HG03280 (cell line): ENCODE data around the gene TAF8.
A peak's percentile ranks its signal among the peaks of the same experiment; 100 is the strongest.

Experiments used
- ATAC-seq: cut with Tn5 transposase; IDR thresholded peaks from one replicate; pipeline ENCODE4 v1.9.1; 2021; ENCODE audit warnings: mild to moderate bottlenecking, moderate library complexity; ENCODE audit not compliant: unreplicated experiment

The TAF8 gene

DNA sequence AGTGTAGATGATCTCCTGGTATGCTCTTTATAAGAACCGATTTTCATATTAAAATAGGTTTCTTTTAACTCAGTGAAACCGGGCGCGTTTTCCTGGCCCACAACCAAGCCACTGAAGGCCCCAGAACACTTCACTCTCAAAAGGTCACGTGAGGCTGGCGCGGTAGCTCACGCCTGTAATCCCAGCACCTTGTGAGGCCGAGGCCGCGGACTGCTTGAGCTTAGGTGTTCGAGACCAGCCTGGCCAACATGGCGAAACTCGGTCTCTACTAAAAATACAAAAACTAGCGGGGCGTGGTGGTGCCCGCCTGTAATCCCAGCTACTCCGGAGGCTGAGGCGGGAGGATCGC, 402 bp upstream of the TAF8 start:
- ATAC-seq: peak; percentile 5

GRCh38 chr6:42051268-42051653, 937 bp downstream of the TAF8 start:
- no peak for ATAC-seq

DNA sequence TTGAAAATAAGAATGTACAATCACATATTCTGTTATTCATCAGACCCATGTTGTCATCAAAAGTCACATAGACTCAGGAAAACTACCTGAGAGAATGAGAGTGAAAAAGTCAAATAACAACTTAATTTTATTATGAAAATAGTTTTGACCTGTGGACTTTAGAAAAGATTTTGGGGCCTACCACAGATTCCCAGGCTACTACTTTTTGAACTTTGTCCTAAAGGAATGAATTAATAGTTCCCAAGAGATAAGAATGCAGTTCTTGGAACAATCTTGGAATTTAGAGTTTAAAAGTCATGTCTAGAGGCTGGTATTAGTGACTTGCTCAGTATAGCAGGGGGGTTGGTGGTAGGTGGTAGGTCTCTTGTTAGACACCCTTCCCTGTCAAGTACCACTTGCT, 3.3 kb downstream of the TAF8 start:
- ATAC-seq: no peak

DNA sequence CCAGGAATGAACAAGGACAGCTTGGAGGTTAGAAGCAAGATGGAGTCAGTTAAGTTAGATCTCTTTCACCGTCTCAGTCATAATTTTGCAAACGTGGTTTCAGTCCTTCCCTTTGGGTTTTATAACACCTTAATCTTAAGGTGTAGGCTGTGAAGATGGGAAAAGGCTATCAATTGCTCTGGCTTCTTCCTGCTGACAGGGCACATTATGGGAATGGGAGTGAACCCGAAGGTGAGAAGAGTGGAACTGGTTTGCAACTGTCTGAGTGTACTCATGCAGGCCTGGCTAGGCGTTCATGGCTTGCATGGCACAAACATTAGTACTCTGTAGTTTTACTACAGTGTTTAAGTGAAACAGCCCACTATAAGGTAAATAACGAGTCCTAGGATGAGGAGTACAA, 9.4 kb downstream of the TAF8 start:
- ATAC-seq: no peak

DNA sequence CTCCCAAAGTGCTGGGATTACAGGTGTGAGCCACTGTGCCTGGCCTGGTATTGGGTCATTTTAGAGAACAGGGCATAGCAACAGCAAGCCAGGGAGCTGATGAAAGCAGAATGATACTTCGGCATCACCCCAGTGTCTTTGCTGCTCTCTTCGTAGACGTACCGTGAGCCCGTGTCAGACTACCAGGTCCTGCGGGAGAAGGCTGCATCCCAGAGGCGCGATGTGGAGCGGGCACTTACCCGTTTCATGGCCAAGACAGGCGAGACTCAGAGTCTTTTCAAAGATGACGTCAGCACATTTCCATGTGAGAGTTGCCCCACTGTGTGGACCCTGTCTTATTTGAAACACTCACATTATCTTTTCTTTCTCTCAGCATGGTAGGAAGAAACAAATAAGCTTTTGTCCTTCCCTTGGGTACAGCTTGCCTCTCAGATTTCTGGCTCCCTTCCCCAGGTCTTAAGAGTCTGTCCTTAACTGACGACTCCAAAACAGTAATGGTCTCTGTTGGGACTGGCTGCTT, 15.9 kb downstream of the TAF8 start:
- no peak for ATAC-seq

- no peak for ATAC-seq
Measured at GRCh38 chr6:42068173-42068572, 17.8 kb downstream of the TAF8 start.

DNA sequence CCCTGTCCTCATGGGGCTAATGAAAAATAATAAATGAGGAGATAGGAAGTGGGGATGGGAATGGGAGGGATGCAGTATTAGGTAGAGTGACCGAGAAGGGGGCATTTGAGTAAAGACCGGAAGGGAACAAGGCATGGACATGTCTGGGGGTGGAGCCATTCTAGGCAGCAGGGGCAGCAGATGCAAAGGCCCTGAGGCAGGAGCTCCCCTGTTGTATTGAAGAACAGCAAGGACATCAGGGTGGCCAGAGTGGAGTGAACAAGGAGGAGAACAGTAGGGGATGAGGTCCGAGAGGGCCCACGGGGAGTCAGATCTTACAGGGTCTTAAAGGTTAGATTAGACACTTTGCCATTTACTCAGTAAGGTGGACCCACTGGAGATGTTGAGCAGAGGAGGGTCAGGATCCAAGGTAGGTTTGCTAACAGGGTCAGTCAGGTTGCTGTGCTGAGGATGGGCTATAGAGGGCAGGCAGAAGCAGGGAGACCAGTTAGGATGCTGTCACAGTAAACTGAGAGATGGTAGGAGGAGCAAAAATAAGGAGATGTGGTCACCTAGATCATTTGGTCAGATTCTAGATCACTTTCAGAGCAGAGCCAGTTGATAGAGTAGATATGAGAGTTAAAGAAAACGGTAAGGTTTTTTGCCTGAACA, 18.7 kb downstream of the TAF8 start:
- ATAC-seq: no peak

GRCh38 chr6:42071881-42072583, 21.7 kb downstream of the TAF8 start:
- ATAC-seq: no peak

DNA sequence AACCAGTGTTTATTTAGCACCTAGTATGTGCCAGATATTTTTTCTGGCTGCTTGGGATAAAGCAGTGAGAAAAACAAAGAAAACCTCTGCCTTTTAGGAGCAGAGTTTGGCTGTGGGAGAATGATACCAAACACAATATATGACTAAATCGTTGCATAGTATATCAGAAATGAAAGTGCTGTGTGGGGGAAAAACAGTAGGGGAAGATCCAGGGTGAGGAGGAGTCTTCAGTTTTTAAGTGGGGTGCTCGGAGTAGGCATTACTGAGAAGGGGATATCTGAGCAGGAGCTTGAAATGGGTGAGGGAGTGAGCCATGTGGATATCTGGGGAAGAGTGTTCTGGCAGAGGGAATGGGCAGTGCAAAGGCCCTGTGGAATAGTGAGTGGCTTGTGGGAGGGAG, 23.0 kb downstream of the TAF8 start:
- ATAC-seq: no peak

GRCh38 chr6:42075159-42075838, 25.0 kb downstream of the TAF8 start:
- ATAC-seq: no peak

DNA sequence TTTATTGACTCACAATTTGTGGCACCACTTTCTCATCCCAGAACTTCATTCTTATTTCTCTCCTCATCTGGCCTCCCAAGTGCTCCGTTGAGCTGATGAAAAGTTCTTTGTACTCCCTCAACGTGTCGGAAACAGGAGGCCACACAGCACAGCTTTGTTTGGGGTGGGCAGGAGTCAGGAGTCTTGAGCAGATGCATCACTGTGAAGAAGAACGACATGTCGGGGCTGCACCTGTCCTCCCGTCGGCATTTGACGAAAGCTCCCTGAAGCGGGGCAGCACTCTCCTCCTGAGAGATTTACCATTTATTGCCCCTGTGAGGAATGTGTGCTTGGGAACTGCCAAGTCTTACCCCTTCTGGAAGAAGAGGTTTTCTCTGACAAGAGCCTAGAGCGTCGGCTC, 28.1 kb downstream of the TAF8 start:
- ATAC-seq: no peak

- ATAC-seq: no peak
Measured at GRCh38 chr6:42079941-42080464, 29.7 kb downstream of the TAF8 start.

- ATAC-seq: no peak
Measured at GRCh38 chr6:42083530-42083929, 33.2 kb downstream of the TAF8 start.

DNA sequence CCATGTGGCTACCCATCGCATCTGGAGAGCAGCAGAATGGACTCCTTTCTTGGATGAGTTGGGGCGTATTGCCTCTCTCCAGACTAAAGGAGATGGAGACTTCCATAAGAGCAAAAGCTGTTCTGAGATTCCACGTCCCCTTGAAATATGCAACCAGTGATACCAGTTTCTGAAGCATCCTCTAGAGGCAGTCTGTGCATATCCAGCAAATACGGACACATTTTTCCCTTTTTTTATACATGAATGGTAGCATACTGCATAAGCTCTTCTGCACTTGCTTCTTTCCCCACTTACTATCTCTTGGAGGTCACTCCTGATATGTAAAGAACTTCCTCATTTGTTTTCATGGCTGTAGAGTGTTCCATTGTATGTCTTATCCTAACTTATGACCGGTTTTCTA, 34.6 kb downstream of the TAF8 start:
- no peak for ATAC-seq

- no peak for ATAC-seq
Measured at GRCh38 chr6:42086046-42087035, 36.0 kb downstream of the TAF8 start.

GRCh38 chr6:42088101-42088591, 37.8 kb downstream of the TAF8 start:
- ATAC-seq: no peak

GRCh38 chr6:42090819-42091717, 40.7 kb downstream of the TAF8 start:
- no peak for ATAC-seq

GRCh38 chr6:42091718-42092023, 41.3 kb downstream of the TAF8 start:
- ATAC-seq: no peak

- no peak for ATAC-seq
Measured at GRCh38 chr6:42093582-42094329, 43.4 kb downstream of the TAF8 start.
